ENCODE measurements around the gene APBB2. TPM values are rescaled to one million over a fixed set of nuclear protein-coding genes. Genes with fewer than 3 reads are reported as not detected.

The APBB2 gene
- total RNA-seq, 1 experiment from 2014 or later = 46.0 TPM

- Histone ChIP-seq H2AFZ (no peak overlapping the region), H3K27ac (no peak overlapping the region)
- POLR2A ChIA-PET (ENCODE audit: unreplicated experiment) = interaction anchor here (0.7 kb wide), 1 partner anchor 20 kb away, joined by 4 read pairs; no protein-coding TSS in a partner anchor
Observed at GRCh38 chr4:41205854-41206460, 8.4 kb downstream of the APBB2 start.

GRCh38 chr4:41205130-41205529 is 9.2 kb downstream of the APBB2 start:
- no peak overlapping the region for H2AFZ ChIP-seq
- ChIA-PET POLR2A (ENCODE audit: unreplicated experiment) (interaction anchor here (0.5 to 1.1 kb wide), 12 partner anchors 8 to 254 kb away, joined by 3 to 20 read pairs (median 4); no protein-coding TSS in a partner anchor), CTCF (interaction anchor here (0.5 to 1.6 kb wide), 5 partner anchors 9 to 51 kb away, joined by 3 to 10 read pairs (median 4); partner anchors contain the start of genes APBB2 and UCHL1)
- H3K9me2 ChIP-seq (ENCODE audit: insufficient read depth) = no peaks in the 10 kb centered on the region
- peaks cover 24% of the 10 kb centered on the region for H3K79me2 ChIP-seq (ENCODE audit: low read depth)
- H3K4me3 ChIP-seq = no peak overlapping the region
- no peak for TF ChIP-seq CTCF (conservative IDR thresholded peaks at IDR 0.05)
- TF ChIP-seq EZH2 (IDR thresholded peaks at IDR 0.05; ENCODE audit: low read depth) = no peak
- H3K9me3 ChIP-seq (ENCODE audit: insufficient read depth, low read depth) = no peaks in the 10 kb centered on the region
- no peaks in the 10 kb centered on the region; the same call in 1 of the 2 replicates for H3F3A ChIP-seq (ENCODE audit: insufficient read depth, low read depth)
- BruUV-seq (replicated peaks) = no TSS peak
- intact Hi-C loops (cut with micrococcal nuclease; ENCODE audit: unreplicated experiment) = loop anchor here (2.0 to 10.0 kb wide), 3 partner anchors 18 to 80 kb away; no protein-coding TSS in a partner anchor
- H4K20me1 ChIP-seq (ENCODE audit: insufficient read depth) = peaks cover 2% of the 10 kb centered on the region; the same call in 1 of the 2 replicates
- peak overlapping the region; percentile 21 for H3K4me2 ChIP-seq
- H3K4me1 ChIP-seq (replicated peaks; ENCODE audit: insufficient read depth) = peaks cover 12% of the 10 kb centered on the region
- peak overlapping the region; percentile 44; the same call in 1 of the 2 replicates for H3K27ac ChIP-seq
- no peaks in the 10 kb centered on the region for H3K36me3 ChIP-seq (ENCODE audit: low read depth)
- H3K27me3 ChIP-seq (ENCODE audit: insufficient read depth, low read depth) = no peaks in the 10 kb centered on the region
- no peak for DNase-seq

More at GRCh38 chr4:41205854-41206460, 8.4 kb downstream of the APBB2 start:
- Histone ChIP-seq H4K20me1 (ENCODE audit: insufficient read depth) (no peaks in the 10 kb centered on the region), H3K27me3 (ENCODE audit: insufficient read depth, low read depth) (no peaks in the 10 kb centered on the region), H3K4me3 (no peak overlapping the region), H3K9me3 (ENCODE audit: insufficient read depth, low read depth) (no peaks in the 10 kb centered on the region), H3K79me2 (ENCODE audit: low read depth) (peaks cover 29% of the 10 kb centered on the region), H3F3A (ENCODE audit: insufficient read depth, low read depth) (no peaks in the 10 kb centered on the region; the same call in 1 of the 2 replicates), H3K9me2 (ENCODE audit: insufficient read depth) (no peaks in the 10 kb centered on the region), H3K4me1 (replicated peaks; ENCODE audit: insufficient read depth) (peaks cover 12% of the 10 kb centered on the region), H3K4me2 (no peak overlapping the region), H3K36me3 (ENCODE audit: low read depth) (no peaks in the 10 kb centered on the region)
- no TSS peak for BruUV-seq (replicated peaks)
- CTCF ChIA-PET = no interaction called here
- DNase-seq = no peak
- TF ChIP-seq EZH2 (IDR thresholded peaks at IDR 0.05; ENCODE audit: low read depth) (no peak), CTCF (conservative IDR thresholded peaks at IDR 0.05) (no peak)
- intact Hi-C loops (cut with micrococcal nuclease; ENCODE audit: unreplicated experiment) = loop anchor here (2.0 to 10.0 kb wide), 3 partner anchors 19 to 81 kb away; no protein-coding TSS in a partner anchor

- ChIA-PET POLR2A (ENCODE audit: unreplicated experiment) (interaction anchor here (0.5 to 1.1 kb wide), 15 partner anchors 9 to 531 kb away, joined by 3 to 20 read pairs (median 4); no protein-coding TSS in a partner anchor), CTCF (interaction anchor here (0.5 to 1.6 kb wide), 6 partner anchors 10 to 228 kb away, joined by 3 to 10 read pairs (median 4); partner anchors contain the start of genes APBB2 and UCHL1)
- no peaks in the 10 kb centered on the region for H3K36me3 ChIP-seq (ENCODE audit: low read depth)
- H3K27ac ChIP-seq = peak overlapping the region; percentile 44; the same call in 1 of the 2 replicates
- no TSS peak for BruUV-seq (replicated peaks)
- no peaks in the 10 kb centered on the region for H3K27me3 ChIP-seq (ENCODE audit: insufficient read depth, low read depth)
- intact Hi-C loops (cut with micrococcal nuclease; ENCODE audit: unreplicated experiment) = loop anchor here (2.0 to 10.0 kb wide), 3 partner anchors 18 to 80 kb away; no protein-coding TSS in a partner anchor
- no peaks in the 10 kb centered on the region for H3K9me3 ChIP-seq (ENCODE audit: insufficient read depth, low read depth)
- no peak overlapping the region for H2AFZ ChIP-seq
- H3K4me1 ChIP-seq (replicated peaks; ENCODE audit: insufficient read depth) = peaks cover 12% of the 10 kb centered on the region
- no peak overlapping the region for H3K4me3 ChIP-seq
- DNase-seq = peak; percentile 64 to 89
- no peaks in the 10 kb centered on the region for H3K9me2 ChIP-seq (ENCODE audit: insufficient read depth)
- H3K4me2 ChIP-seq = peak overlapping the region; percentile 21
- no peaks in the 10 kb centered on the region; the same call in 1 of the 2 replicates for H3F3A ChIP-seq (ENCODE audit: insufficient read depth, low read depth)
- peaks cover 8% of the 10 kb centered on the region; the same call in 1 of the 2 replicates for H4K20me1 ChIP-seq (ENCODE audit: insufficient read depth)
- TF ChIP-seq EZH2 (IDR thresholded peaks at IDR 0.05; ENCODE audit: low read depth) (no peak), CTCF (conservative IDR thresholded peaks at IDR 0.05) (no peak)
- H3K79me2 ChIP-seq (ENCODE audit: low read depth) = peaks cover 22% of the 10 kb centered on the region
Observed at GRCh38 chr4:41204400-41204978, 9.9 kb downstream of the APBB2 start.
